AG04450 (cell line): ENCODE results near the gene SCAP. TPM values are rescaled to one million over a fixed set of nuclear protein-coding genes. Genes with fewer than 3 reads are reported as not detected.
"Not testable (repeated sequence)": the region's sequence is repeated elsewhere in the genome, so short reads cannot be mapped to it uniquely, and the experiment has no call there.

Source experiments
- CTCF ChIA-PET: fragments of 300-600, 350-600 bp; formaldehyde crosslinking; extraction: SDS; loops from one replicate; lab custom pipeline; 2022; ENCODE audit warnings: antibody characterized with exemption, inconsistent platforms; lab: Charles Lee
- POLR2A ChIA-PET: fragments of 350-600 bp; formaldehyde crosslinking; extraction: SDS; loops from one replicate; lab custom pipeline; 2021; ENCODE audit warnings: antibody characterized with exemption, inconsistent platforms; lab: Yijun Ruan, JAX
- DNase-seq: peaks from one replicate; pipeline ENCODE4 v3.0.0-alpha.2; 2011; ENCODE audit warnings: low read depth, low spot score
- H3K27ac ChIP-seq: one replicate; pipeline ENCODE4 v1.5.1; 2012; ENCODE audit warnings: low read depth, low read length, control low read depth
- H3K27me3 ChIP-seq: one replicate; pipeline ENCODE4 v1.6.0; 2012; ENCODE audit warnings: low read length; ENCODE audit not compliant: control insufficient read depth, insufficient read depth
- H3K4me3 ChIP-seq: 2 replicates; pipeline ENCODE4 v1.5.1; 2011; ENCODE audit warnings: mild to moderate bottlenecking, low read depth, low read length, control low read depth
- H3K9me3 ChIP-seq: 2 replicates; pipeline ENCODE4 v1.5.1; 2012; ENCODE audit warnings: low read length; ENCODE audit not compliant: control insufficient read depth, insufficient read depth
- CTCF ChIP-seq: IDR thresholded peaks from 2 replicates; pipeline ENCODE4 v1.5.1; 2011; ENCODE audit warnings: low read depth, low read length, control low read depth, inconsistent platforms
- polyA plus RNA-seq: library from polyadenylated mRNA; depleted of rRNA; stranded (reverse); fragments of >200 nt; gene quantifications from 2 replicates; pipeline ENCODE4 v1.2.3, GENCODE V29; 2011

SCAP gene
- polyA plus RNA-seq, 1 experiment = 17.0 TPM

GRCh38 chr3:47512416-47513124, 36.8 kb upstream of the SCAP start:
- H3K4me3 ChIP-seq = peak overlapping the region; percentile 70
- POLR2A ChIA-PET = interaction anchor here (0.7 kb wide), 1 partner anchor 86 kb away, joined by 6 read pairs; no protein-coding TSS in a partner anchor
- no peaks in the 10 kb centered on the region for H3K27me3 ChIP-seq
- no peaks in the 10 kb centered on the region for H3K9me3 ChIP-seq
- DNase-seq = no peak
- CTCF ChIA-PET = interaction anchor here (0.6 to 4.0 kb wide), 2 partner anchors 91 to 132 kb away, joined by 3 to 21 read pairs; partner anchors contain the start of gene PTPN23
- TF ChIP-seq CTCF = no peak
- peak overlapping the region; percentile 85 for H3K27ac ChIP-seq

GRCh38 chr3:47505267-47505666, 29.5 kb upstream of the SCAP start:
- H3K4me3 ChIP-seq, POLR2A ChIA-PET, CTCF ChIA-PET: not testable (repeated sequence)

GRCh38 chr3:47504113-47504512, 28.4 kb upstream of the SCAP start:
- Histone ChIP-seq H3K4me3 (no peak overlapping the region), H3K27ac (no peak overlapping the region), H3K27me3 (no peaks in the 10 kb centered on the region), H3K9me3 (no peaks in the 10 kb centered on the region)
- no peak for TF ChIP-seq CTCF
- CTCF ChIA-PET = no interaction called here
- DNase-seq = no peak
- POLR2A ChIA-PET = no interaction called here

More at GRCh38 chr3:47505267-47505666, 29.5 kb upstream of the SCAP start:
- H3K27me3 ChIP-seq, H3K27ac ChIP-seq, DNase-seq, H3K9me3 ChIP-seq: not testable (repeated sequence)

- ChIA-PET CTCF (interaction anchor here (0.5 kb wide), 1 partner anchor 172 kb away, joined by 3 read pairs; no protein-coding TSS in a partner anchor), POLR2A (interaction anchor here (0.6 kb wide), 1 partner anchor 20 kb away, joined by 3 read pairs; no protein-coding TSS in a partner anchor)
- Histone ChIP-seq H3K27me3 (no peaks in the 10 kb centered on the region), H3K4me3 (no peak overlapping the region), H3K27ac (no peak overlapping the region), H3K9me3 (no peaks in the 10 kb centered on the region)
- DNase-seq = no peak
- no peak for TF ChIP-seq CTCF
These were observed 27.3 kb upstream of the SCAP start for GRCh38 chr3:47503033-47503432.

GRCh38 chr3:47496892-47497291, 21.2 kb upstream of the SCAP start:
- no peak for TF ChIP-seq CTCF
- ChIA-PET POLR2A (no interaction called here), CTCF (no interaction called here)
- H3K27ac ChIP-seq = no peak overlapping the region
- no peak for DNase-seq
- H3K4me3 ChIP-seq = no peak overlapping the region
- H3K27me3 ChIP-seq = no peaks in the 10 kb centered on the region
- no peaks in the 10 kb centered on the region for H3K9me3 ChIP-seq
